ENCODE measurements around the gene SVBP.

GRCh38 chr1:42769811-42770210, 47.4 kb downstream of the SVBP start:
- TF ChIP-seq EZH2 (IDR thresholded peaks at IDR 0.05; ENCODE audit: insufficient read depth, poor library complexity, severe bottlenecking) (no peak), EZH2phosphoT487 (IDR thresholded peaks at IDR 0.05; ENCODE audit: insufficient read depth, low read depth) (no peak)
